ENCODE measurements around the gene SMAD4. TPM values are rescaled to one million over a fixed set of nuclear protein-coding genes. Genes with fewer than 3 reads are reported as not detected.

Gene SMAD4
- total RNA-seq, 1 donor from 2014 or later, result 123 TPM

DNA sequence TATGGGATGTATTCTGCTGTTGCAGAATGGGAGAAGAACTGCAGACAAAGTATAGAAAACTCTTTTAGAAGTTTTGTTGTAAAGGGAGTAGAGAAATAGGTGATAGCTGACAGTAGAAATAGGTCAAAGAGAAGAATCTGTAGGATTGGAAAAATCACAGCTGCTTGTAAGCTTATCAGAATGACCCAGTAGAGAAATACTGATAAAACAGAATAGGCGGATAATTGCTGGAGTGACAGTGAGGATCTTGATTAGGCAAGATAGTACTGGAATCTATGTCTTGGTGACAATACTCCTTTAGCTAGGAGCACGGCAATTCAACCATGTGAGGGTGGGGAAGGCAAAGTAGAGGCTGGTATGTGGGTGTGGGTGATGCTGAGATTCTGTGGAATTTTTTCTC, 4.5 kb upstream of the SMAD4 start:
- no peak overlapping the region for H3K4me3 Mint-ChIP-seq
- H3K36me3 Mint-ChIP-seq, result peaks cover 12% of the 10 kb centered on the region
- H3K4me1 Mint-ChIP-seq (ENCODE audit: unreplicated experiment), result peaks cover 17% of the 10 kb centered on the region
- no peak overlapping the region for H3K27ac Mint-ChIP-seq
- no peaks in the 10 kb centered on the region for H3K27me3 Mint-ChIP-seq
- TF ChIP-seq, protein P1, sequence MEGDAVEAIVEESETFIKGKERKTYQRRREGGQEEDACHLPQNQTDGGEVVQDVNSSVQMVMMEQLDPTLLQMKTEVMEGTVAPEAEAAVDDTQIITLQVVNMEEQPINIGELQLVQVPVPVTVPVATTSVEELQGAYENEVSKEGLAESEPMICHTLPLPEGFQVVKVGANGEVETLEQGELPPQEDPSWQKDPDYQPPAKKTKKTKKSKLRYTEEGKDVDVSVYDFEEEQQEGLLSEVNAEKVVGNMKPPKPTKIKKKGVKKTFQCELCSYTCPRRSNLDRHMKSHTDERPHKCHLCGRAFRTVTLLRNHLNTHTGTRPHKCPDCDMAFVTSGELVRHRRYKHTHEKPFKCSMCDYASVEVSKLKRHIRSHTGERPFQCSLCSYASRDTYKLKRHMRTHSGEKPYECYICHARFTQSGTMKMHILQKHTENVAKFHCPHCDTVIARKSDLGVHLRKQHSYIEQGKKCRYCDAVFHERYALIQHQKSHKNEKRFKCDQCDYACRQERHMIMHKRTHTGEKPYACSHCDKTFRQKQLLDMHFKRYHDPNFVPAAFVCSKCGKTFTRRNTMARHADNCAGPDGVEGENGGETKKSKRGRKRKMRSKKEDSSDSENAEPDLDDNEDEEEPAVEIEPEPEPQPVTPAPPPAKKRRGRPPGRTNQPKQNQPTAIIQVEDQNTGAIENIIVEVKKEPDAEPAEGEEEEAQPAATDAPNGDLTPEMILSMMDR (conservative IDR thresholded peaks at IDR 0.05), result no peak
- DNase-seq (ENCODE audit: extremely low spot score, unreplicated experiment), result no peak
- peaks cover 4% of the 10 kb centered on the region for H3K9me3 Mint-ChIP-seq

DNA sequence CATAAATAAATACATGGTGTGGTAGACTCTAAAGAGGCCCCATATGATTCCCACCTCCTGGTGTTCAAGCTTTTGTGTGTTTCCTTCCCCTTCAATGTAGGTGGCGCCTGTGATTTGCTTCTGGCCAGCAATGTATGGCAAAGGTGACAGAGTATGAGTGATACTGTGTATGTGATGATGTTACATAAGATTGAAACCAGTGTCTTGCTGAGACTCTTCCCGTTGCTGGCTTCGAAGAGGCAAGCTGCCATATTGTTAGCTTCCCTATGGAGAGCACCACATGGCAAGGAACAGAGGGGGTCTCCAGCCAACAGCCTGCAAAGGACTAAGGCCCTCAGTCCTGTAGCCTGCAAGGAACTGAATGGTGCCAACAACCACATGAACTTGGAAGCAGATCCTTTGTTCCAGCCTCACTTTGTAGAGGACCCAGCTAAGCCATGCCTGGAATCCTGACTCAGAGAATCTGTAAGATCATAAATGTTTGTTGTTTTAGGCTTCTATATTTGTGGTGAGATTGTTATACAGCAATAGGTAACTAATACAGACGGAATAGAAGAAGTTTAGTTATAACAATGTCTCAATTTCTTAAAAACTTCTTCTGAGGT, 1.7 kb upstream of the SMAD4 start:
- peak overlapping the region; percentile 99 for H3K27ac Mint-ChIP-seq

DNA sequence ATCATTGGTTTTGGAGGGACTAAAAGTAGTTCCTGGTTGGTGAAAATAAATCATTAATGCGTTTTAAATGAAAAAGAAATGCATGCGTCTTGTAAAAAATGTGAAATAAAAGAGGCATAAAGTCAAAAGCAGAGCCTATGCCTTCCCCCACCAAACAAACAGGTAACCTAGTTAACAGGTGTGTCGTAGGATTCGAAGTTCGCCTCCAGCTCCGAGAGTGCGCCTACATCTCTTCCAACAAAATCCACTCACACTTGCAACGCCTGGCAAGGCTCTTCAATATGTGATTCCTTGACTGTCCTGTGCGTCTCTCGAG, 677 bp upstream of the SMAD4 start:
- DNase-seq (ENCODE audit: extremely low spot score, unreplicated experiment), result no peak
- peak overlapping the region; percentile 97 for H3K4me3 Mint-ChIP-seq
- H3K27ac Mint-ChIP-seq, result peak overlapping the region; percentile 99
- TF ChIP-seq, protein P1 (conservative IDR thresholded peaks at IDR 0.05), result no peak
- no peaks in the 10 kb centered on the region for H3K9me3 Mint-ChIP-seq
- peaks cover 11% of the 10 kb centered on the region for H3K36me3 Mint-ChIP-seq
- H3K27me3 Mint-ChIP-seq, result peaks cover 3% of the 10 kb centered on the region
- peaks cover 33% of the 10 kb centered on the region for H3K4me1 Mint-ChIP-seq (ENCODE audit: unreplicated experiment)

More for the DNA sequence above, 1.7 kb upstream of the SMAD4 start:
- Mint-ChIP-seq H3K4me3 (peak overlapping the region; percentile 97), H3K36me3 (peaks cover 11% of the 10 kb centered on the region), H3K4me1 (ENCODE audit: unreplicated experiment) (peaks cover 28% of the 10 kb centered on the region), H3K9me3 (peaks cover 4% of the 10 kb centered on the region), H3K27me3 (peaks cover 3% of the 10 kb centered on the region)
- DNase-seq (ENCODE audit: extremely low spot score, unreplicated experiment), result no peak
- TF ChIP-seq, protein P1 (conservative IDR thresholded peaks at IDR 0.05), result no peak

DNA sequence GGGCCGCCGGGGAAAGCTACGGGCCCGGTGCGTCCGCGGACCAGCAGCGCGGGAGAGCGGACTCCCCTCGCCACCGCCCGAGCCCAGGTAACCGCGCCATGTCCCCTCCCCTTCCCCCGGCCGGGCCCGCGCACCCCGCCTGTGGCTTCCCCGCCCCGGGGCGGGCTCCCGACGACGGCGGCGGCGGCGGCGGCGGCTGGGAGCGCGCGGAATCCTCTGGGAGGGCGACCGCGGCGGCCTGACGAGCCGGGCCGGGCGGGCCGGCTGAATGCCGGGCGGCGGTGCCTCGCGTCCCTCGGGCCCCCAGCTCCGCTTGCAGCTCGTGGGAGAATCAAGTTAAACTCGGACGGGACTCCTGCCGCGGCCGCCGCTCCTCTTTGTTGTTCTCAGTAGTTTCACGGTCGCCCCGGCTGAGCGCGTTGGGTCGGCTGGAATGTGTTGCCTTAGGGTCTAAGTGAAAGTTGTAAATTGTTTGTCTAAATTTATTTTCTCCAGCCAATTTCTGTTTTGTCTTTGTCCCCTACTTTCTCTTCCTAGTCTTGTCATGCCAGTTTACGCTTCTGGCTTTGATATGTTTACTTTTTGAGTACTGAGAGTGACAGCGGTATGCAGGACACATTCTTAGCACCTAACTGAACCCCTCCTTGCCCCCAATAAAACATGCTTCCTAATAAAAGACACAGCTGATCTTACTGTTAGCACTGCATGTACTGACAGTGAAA, 685 bp downstream of the SMAD4 start:
- H3K9me3 Mint-ChIP-seq, result no peaks in the 10 kb centered on the region
- peak; percentile 81 for DNase-seq (ENCODE audit: extremely low spot score, unreplicated experiment)
- TF ChIP-seq, protein P1 (conservative IDR thresholded peaks at IDR 0.05), result no peak
- H3K4me1 Mint-ChIP-seq (ENCODE audit: unreplicated experiment), result peaks cover 41% of the 10 kb centered on the region
- peak overlapping the region; percentile 99 for H3K4me3 Mint-ChIP-seq
- H3K27me3 Mint-ChIP-seq, result peaks cover 3% of the 10 kb centered on the region
- peak overlapping the region; percentile 99 for H3K27ac Mint-ChIP-seq
- H3K36me3 Mint-ChIP-seq, result peaks cover 17% of the 10 kb centered on the region

DNA sequence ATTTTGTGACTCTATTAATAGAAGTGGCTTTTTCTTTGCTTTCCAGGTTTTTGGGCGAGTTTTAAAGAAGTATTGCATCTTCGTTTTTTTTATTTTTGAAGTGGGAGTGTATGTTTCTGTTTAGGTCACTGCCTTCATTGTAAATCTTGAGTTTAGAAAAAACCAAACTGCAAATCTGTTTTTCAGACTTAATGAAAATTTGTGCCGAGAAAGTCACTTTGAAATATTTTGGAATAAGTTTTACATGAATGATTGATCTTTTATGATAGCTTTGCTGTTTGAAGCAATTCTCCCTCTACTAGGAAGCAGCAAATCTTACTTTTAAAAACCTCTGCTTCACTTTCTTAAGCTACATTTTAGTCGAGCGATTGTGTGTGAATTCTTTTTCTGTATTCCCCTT, 2.2 kb downstream of the SMAD4 start:
- H3K4me1 Mint-ChIP-seq (ENCODE audit: unreplicated experiment), result peaks cover 47% of the 10 kb centered on the region
- no peak for DNase-seq (ENCODE audit: extremely low spot score, unreplicated experiment)
- H3K9me3 Mint-ChIP-seq, result no peaks in the 10 kb centered on the region
- TF ChIP-seq, protein P1 (conservative IDR thresholded peaks at IDR 0.05), result no peak
- peaks cover 3% of the 10 kb centered on the region for H3K27me3 Mint-ChIP-seq
- peak overlapping the region; percentile 99 for H3K4me3 Mint-ChIP-seq
- H3K27ac Mint-ChIP-seq, result peak overlapping the region; percentile 99
- H3K36me3 Mint-ChIP-seq, result peaks cover 15% of the 10 kb centered on the region

Measured in type B pancreatic cell (in vitro differentiated cells).